ENCODE data around the gene CYTH3.
"Not testable (repeated sequence)": the region's sequence is repeated elsewhere in the genome, so short reads cannot be mapped to it uniquely, and the experiment has no call there.

CYTH3 gene

DNA sequence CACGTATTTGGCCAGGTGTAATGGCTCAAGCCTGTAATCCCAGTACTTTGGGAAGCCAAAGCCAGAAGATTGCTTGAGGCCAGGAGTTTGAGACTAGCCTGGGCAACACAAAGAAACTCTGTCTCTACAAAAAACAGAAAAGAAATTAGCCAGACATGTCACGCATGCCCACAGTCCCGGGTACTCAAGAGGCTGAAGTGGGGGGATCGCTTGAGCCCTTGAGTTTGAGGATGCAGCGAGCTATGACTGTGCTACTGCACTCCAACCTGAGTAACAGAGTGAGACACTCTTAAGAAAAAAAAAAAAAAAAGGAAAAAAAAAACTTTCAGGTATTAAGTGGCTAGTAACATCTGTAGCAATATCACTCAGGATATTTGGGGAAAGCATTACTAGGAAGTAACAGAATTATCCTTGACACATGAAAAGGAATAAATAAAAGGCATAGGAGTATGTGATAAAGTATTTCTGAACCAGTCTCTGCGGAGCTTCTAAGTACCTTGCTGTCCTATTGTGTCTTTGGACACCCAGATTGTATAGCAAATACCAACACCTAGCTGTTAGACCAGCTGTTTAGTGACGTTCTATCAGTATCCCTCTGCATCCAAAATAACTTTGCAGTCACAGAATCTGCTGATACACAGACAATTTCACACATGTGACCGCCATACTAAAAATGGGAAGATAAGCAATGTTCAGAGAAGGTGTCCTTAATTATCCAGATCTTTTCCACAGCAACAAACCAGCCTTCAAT lies 74.4 kb downstream of the CYTH3 start:
- DNase-seq (ENCODE audit: low spot score), result no peak

DNA sequence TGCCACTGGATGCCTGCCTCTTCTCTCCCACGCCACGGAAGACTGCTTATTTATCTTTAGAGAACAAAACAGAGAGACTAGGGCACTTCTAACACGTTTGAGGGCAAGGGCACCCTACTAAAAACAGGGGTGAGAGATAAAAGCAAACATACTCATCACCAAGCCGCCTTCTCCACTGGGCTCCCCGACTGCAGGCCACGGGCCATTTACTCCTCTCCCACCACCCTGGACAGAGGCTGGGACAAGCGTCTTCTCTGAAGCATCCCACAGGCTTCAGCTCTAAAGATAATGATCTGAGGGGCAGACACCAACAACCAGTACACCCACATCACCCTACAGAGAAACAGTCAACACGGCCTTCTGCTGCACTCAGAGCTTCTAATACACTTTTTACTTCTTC lies 78.7 kb downstream of the CYTH3 start:
- DNase-seq (ENCODE audit: low spot score), result no peak

DNA sequence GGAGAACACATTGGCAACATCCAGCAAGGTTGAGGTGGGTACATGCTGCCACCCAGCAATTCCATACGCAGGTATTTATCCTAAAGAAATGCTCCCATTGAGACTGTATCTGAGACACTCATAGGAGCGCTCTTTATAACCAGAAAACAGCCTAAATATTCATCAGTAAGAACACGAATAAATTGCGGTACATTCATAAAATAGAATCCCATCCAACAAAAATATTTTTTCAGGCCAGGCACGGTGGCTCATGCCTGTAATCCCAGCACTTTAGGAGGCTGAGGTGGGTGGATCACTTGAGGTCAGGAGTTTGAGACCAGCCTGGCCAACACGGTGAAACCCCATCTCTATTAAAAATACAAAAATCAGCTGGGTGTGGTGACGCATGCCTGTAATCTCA lies 81.9 kb downstream of the CYTH3 start:
- DNase-seq (ENCODE audit: low spot score), result not testable (repeated sequence)

DNA sequence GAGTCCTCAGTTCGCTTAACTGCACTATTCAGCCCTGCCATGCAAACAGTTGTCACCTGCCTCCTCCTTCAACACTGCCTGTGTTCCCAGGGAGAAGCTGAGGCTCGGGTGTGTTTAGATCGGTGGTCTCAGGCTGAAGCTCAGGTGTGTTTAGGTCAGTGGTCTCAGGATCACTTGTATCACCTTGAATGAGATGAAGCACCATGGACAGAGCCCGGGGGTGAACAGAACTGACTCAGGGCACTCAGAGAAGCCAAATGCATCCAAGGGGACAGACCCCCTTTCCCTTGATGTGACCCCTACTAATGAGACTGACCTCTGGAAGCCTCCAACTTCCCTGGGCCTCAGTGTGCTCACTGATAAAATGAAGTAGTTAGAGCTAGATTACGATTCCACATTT lies 84.0 kb downstream of the CYTH3 start:
- no peak for DNase-seq (ENCODE audit: low spot score)

DNA sequence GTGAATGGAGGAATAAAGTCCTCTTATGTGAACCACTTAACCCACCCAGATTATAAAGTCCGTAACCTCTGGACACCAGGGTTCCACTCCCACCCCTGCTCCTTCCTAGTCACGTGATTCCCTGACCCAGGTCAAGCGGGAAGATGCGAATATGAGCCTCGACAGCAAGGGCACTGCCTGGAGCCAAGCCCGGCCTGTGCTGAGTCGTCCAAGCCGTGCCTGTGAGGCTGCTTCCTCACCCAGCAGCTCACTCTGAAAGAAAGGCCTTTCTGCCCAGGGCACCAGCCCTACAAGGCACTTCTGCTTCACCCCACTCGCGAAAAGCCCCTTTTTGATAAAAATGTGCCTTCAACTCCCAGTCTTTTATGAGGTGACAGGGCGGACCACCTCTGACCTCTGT lies 85.8 kb downstream of the CYTH3 start:
- no peak for DNase-seq (ENCODE audit: low spot score)

DNA sequence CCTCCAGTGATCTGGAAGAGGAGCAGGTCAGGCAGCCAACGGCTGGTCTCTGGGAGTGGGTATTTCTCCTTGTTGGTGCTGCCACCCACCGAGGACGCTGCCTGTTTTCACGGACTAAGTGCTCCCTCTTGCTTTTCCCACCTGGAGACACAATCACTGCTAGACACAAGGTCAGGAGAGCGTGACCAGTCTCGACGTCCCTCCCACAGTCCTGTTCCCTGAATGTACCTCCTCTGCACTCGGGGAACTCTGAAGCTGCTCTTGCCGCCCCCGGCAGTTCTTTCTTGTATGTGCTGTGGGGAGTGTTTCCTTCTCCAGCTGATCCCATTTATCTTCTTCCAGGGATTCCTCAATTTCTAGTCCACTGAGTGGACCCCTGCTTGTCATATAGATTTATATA lies 89.4 kb downstream of the CYTH3 start:
- DNase-seq (ENCODE audit: low spot score), result no peak

DNA sequence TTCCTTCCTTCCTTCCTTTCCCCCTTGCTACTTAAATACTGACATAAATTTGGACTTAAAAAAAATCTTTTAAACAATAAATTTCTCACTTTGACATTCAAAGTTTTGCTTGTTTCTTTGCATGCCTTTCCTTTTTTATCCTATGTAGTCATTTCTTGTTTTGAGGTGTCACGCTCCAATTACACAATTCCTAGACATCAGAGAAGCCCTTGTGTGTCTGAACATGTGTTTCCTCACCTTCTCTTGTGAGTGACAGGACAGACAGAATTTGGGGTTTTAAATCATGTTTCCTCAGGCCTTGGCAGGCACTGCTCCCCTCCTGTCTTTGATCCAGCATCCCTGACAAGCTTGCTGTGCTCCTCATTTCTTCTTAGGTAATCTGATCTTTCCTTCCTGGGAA lies 91.3 kb downstream of the CYTH3 start:
- DNase-seq (ENCODE audit: low spot score), result no peak

DNA sequence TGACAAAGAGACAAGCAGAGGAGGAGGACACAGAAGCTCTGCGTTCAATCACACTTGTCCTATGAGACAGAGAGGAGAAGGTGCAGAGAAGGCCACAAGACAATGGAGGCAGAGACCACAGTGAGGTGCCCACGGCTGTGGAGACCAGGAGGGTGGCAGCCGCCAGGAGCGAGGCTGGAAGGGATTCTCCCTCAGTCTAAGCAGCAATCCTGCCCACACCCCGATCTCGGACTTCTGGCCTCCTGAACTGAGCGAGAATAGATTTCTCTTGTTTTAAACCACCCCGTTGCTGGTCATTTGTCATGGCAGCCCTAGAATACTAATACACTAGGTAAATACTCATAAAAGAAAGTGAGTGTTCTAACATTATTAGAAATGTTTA lies 92.1 kb downstream of the CYTH3 start:
- DNase-seq (ENCODE audit: low spot score), result no peak

DNA sequence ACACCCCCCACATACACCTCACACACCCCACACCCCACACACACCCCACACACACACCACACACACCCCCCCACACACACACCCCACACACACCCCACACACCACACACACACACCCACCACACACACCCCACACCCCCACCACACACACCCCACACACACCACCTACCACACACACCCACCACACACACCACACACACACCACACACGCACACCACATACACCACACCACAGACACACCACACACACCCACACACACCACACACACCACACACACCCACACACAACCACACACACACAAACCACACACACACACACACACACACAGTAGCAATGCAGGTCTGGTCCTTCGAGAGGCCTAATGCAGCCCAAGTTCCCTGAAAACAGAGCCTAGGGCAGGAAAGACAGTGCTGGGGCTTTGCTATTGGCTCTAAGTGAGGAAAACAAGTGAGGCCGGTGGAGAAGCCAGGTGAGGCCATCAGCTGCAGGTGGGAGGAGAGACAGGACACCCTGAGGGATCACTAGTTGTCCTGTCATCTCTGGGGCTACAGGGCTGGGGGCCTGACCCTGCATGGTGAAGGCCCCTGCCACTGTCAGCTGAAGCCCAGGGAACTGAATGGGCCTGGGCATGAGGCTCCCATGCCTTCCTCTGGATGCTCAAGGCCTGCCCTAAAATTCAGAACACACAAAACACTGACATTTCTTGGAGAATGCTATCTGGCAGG lies 92.6 kb downstream of the CYTH3 start:
- DNase-seq (ENCODE audit: low spot score), result no peak

DNA sequence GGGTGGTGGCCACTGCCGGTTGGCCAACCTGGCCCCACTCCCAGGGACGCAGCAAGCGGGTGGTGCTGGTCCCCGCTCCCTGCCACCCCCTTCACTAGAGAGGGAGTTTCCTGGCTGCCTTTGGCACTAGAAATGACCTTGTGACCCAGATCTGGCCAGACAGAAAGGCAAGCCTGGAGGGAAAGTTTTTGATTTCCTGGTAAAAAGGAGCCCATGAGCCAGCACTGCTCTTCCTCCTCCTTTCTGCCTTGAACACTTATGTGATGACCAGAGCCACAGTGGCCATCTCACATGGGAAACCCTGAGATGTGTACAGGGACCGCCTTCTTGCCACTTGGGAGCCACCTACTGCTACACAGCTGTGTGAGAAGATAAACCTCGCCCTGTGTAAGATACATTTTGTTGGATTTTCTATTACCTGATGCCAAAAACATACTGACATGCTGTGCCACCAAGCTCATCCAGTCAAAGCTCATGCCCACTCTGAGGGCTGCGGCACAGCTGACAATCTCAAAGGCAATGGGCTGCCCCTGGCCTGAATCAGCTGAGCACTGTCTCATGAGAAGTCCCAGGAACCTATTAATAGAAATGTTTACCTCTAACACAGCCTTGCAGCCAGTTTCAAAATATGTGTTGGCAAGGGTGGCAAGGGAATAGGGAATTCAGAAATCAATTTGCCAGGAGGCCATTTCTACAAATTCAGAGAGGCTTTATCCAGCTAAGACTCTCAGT lies 94.0 kb downstream of the CYTH3 start:
- DNase-seq (ENCODE audit: low spot score), result no peak

DNA sequence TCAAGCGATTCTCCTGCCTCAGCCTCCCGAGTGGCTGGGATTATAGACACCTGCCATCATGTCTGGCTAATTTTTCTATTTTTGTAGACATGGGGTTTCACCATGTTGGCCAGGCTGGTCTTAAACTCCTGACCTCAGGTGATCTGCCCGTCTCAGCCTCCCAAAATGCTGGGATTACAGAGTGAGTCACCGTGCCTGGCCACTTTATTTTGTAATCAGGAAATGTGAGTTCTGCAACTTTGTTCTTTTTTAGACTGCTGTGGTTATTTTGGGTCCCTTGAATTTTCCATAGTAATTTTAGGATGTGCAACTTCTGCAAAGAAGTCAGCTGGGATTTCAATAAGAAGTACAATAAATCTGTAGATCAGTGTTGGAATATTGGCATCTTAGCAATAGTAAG lies 96.8 kb downstream of the CYTH3 start:
- DNase-seq (ENCODE audit: low spot score), result no peak

DNA sequence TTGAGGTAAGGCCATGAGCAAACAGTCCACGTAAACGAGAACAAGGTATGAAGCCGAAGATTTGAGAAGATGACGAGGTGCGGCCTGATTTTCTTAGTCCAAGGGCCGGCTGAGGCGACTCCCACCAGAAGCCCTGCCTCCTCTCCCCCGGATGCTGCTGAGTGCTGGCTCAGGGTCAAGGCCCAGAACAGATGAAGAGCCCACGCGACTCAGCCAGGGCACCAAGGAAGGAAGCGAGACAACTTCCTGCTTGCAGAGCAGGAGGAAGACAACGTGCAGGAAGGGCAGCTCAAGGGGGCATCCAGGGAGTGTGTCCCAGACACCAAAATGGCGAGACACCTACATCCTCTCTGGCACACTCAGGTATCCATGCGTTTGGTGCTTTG lies 99.5 kb downstream of the CYTH3 start:
- no peak for DNase-seq (ENCODE audit: low spot score)

DNA sequence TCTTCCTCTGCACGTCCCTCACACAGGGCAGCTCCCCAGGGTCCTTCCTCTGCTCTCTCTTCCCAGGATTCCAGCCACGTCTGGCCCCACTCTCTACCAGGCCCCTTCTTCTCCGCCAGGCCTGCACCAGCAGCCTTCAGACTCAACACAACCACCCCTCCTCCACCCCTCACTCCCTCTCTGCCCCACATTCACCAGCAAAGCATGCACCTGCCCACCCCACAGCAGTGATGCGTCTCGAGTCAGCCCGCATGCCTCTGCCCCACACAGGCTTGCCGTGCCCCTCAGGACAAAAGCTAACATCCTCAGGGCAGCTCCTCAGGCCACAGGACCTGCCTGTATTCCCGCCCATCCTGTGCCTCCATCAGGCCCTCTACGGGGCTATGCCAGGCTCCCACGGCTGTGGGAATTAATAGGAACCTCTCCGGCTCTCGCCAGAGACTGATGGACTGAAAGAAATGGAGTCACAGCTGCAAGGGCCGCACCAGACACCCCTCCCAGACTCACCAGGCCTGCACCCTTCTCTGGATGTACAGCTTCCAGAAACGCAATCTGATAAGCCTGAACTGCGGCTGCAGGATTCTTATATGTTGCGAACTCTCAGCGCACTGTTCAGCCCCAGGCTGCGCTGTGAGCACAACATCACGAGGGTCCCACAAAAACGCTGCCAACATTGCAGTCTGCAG lies 100.1 kb downstream of the CYTH3 start:
- no peak for DNase-seq (ENCODE audit: low spot score)

DNA sequence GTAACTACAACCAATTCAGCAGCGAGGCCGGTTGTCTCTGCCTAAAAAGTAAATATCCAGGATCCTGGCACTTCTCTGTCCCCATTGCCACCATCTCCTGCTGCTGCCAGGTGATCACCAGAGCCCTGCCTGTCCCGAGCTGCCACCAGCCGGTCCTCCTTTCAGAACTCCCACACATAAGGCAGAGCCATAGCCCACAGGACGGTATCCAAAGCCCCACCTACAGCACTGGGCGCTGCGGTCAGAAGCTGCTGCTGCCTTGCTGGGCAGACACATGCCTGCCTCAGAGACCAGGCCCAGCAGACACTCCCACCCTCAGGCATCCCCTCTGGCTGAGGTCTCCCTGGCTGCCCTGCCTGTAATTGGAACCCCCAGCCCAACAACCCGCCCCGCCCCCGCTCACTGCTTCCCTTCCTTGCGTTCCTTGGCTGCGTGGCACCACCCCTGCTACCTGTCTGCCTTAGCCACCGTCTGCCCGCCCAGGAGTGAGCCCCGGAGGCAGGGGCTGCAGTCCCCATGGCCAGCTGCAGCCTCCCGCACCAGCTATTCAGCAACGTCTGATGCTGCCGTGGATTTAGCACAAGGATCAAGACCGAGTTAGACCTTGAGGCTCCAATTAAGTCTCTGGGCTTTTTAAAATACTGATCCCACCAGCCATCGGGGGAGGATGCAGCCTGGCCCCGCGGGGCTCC lies 100.7 kb downstream of the CYTH3 start:
- DNase-seq (ENCODE audit: low spot score), result no peak

DNA sequence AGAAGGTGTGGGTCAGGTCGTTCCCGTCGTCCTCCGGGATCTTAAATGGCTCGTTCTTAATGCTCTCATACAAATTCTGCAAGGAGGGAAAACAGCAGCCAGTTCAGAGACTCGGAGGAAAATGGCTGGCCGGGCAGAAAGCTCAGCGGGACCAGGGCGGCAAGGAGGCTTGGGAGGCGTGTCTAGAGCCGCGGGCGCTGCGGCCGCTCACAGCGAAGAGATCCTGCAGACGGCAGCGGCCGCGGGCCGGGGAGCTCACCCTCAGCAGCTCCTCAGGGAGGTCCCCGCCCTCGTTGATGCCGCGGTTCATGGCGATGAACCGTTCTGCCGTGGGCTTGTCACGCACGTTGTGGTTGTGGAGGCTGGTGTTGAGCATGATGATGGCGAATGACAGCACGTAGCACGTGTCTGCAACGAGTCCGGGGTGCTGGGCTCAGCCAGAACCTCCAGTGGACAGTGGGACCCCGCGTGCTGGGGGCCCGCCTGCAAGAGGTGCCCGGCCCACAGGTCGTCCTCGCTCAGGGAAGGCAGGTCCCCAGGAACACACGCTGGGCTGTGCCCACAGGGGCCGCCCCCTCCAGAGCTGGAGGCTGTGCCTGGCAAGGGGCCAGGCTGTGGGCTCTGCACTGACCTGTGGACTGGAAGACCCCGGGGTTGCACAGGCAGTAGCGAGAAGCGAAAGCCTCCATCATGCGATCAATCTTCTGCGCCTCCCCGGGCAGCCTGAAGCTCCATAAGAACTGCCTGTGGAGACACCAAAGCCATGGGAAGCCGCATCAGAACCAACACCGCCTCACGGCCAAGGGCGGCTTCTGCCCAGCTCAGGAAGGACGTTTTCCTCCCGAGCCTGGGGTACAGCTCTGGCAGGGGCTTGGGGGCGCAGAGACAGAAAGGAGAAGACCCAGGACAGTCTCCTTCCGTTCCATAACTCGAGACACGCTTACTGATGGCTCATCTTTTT lies 101.6 kb downstream of the CYTH3 start:
- DNase-seq (ENCODE audit: low spot score), result no peak

DNA sequence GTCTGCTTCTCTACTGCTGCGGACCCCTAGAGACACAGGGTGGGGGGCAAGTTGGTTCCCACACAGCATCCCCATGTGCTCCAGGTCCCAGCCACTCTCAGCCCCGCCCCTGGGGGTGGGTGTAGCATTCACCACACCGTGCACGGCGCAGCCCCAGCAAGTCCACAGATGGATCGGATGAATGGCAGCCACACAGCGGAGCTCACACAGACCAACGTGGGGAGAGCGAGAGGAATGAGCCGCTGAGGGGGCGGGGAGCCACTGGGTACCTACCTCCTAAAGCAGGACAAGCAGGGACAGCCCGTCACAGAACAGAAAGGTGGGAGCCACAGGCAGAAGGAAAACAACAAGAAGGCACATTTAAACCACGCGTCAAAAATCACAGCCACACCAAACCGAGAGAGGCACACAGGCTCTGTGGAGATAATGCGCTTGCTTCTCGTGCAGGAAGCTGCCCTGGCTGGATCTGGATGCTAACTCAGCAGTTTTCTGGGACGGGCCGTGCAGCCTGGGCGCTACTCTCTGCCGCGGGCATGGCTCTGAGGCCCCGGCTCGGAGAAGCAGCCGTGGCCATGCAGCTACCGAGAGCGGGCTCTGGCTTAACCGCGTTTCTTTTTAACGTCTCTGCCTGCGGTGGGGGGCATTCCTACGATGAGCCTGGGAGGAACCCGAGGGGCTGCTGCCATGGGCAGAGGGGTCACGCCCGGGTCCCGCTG lies 102.5 kb downstream of the CYTH3 start:
- DNase-seq (ENCODE audit: low spot score), result no peak

DNA sequence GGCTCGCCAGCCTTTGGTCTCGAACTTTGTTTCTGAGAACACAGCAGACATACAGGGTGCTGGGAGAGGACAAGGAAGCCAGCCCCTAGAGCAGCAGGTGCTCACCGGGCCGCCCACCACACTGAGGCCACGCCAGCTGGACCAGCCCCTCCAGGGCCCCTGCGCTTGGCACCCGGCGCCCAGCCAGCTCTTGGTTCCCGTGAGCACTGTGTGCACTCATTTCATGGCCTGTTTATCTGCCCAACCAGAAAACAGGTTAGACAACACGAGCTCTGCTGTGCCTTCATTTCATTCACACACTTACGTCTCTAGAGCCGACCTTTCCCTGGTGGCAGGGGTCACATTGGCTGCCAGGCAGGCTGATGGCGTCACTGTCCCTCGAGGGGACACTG lies 104.0 kb downstream of the CYTH3 start:
- DNase-seq (ENCODE audit: low spot score), result no peak

DNA sequence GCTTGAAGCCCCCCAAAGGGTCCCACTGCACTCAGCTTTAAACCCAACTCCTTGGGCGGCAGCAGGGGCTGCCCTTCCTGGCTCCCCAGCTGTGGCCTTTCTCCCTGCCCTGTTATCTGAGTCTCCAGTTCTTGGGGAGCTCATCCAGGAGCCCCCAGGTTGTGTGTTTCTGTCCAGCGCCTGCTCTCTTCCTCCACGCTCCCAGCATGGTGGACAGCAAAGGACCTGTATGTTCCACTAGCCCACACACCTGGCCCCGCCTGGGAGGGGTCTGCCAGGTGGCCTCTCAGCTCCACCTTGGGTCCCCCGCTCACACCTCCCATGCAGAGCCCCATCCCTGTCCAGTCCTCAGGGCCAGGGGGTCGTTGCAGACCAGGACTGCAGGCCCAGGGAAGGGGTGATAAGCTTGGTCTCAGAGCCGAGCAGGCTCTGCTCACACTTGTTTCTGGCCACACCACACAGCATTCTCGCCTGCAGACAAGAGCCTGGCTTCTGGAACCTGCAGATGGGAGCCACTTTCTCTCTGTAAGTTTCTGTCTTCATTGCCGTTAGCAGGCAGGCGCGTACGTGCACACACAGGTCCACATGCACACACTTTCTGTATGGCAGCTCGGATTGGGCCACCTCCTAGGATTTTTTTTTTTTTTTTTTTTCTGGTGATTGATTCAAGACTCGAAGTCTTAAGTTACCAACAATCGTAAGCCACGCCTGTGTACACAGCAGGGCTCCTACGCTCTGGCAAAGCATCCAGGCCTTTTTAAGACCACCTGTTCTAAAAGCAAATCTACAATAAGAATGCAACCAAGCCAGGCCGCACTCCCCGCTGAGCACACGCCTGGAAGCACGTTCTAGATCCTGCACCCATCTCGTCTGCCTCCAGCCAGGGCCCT lies 104.6 kb downstream of the CYTH3 start:
- DNase-seq (ENCODE audit: low spot score), result no peak

DNA sequence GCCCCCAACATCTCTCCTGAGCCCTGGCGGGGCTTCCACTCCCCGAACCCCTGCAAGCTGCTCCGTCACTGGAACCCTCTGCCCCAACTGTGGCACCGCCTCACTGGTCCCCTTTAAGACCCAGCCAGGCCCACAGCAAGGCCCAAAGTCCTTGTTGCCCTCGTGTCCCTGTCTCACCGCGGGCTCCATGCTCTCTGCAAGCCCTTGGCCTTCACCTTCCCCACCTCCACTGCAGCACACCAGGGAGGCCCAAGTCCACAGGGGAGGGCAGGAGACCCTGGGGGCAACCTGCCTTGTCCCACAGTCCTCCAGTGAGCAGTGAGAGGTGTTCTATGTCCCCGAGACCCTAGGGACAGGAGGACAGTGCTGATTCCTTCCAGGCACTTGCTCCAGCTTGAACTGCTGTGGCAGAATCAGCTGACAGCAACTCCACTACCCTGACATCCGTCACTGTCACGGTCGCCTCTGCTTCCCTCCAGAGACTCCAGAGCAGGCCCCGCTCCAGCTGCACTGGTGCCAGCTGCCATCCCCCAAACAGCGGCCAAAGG lies 105.3 kb downstream of the CYTH3 start:
- DNase-seq (ENCODE audit: low spot score), result no peak

Measured in NAMALWA (cell line).